ENCODE measurements around the gene TMEM51. TPM values are rescaled to one million over a fixed set of nuclear protein-coding genes. Genes with fewer than 3 reads are reported as not detected.

TMEM51 gene
- total RNA-seq, 1 experiment from 2014 or later, result 23.4 TPM

GRCh38 chr1:15218287-15219279 is 65.0 kb downstream of the TMEM51 start:
- DNase-seq (ENCODE audit: low read depth), result peak; percentile 87

GRCh38 chr1:15219280-15220023 is 65.9 kb downstream of the TMEM51 start:
- no peak for DNase-seq (ENCODE audit: low read depth)

GRCh38 chr1:15220024-15220392 is 66.5 kb downstream of the TMEM51 start:
- no peak for DNase-seq (ENCODE audit: low read depth)

- DNase-seq (ENCODE audit: low read depth), result no peak
Observed at GRCh38 chr1:15220825-15221431, 67.4 kb downstream of the TMEM51 start.

- no peak for DNase-seq (ENCODE audit: low read depth)
Observed at GRCh38 chr1:15222653-15223303, 69.2 kb downstream of the TMEM51 start.

GRCh38 chr1:15224259-15224869 is 70.8 kb downstream of the TMEM51 start:
- peak; percentile 57 for DNase-seq (ENCODE audit: low read depth)

- no peak for DNase-seq (ENCODE audit: low read depth)
Observed at GRCh38 chr1:15224974-15225373, 71.4 kb downstream of the TMEM51 start.

- DNase-seq (ENCODE audit: low read depth), result no peak
Observed at GRCh38 chr1:15225461-15225860, 71.9 kb downstream of the TMEM51 start.

GRCh38 chr1:15226388-15227255 is 73.1 kb downstream of the TMEM51 start:
- DNase-seq (ENCODE audit: low read depth), result no peak

GRCh38 chr1:15229707-15230131 is 76.2 kb downstream of the TMEM51 start:
- DNase-seq (ENCODE audit: low read depth), result no peak

- DNase-seq (ENCODE audit: low read depth), result no peak
Observed at GRCh38 chr1:15231714-15232201, 78.2 kb downstream of the TMEM51 start.

GRCh38 chr1:15233689-15234088 is 80.1 kb downstream of the TMEM51 start:
- DNase-seq (ENCODE audit: low read depth), result no peak

- DNase-seq (ENCODE audit: low read depth), result peak; percentile 86
Observed at GRCh38 chr1:15236321-15236721, 82.8 kb downstream of the TMEM51 start.

- peak; percentile 54 for DNase-seq (ENCODE audit: low read depth)
Observed at GRCh38 chr1:15236746-15237145, 83.2 kb downstream of the TMEM51 start.

- DNase-seq (ENCODE audit: low read depth), result no peak
Observed at GRCh38 chr1:15238789-15239188, 85.2 kb downstream of the TMEM51 start.

GRCh38 chr1:15242766-15243165 is 89.2 kb downstream of the TMEM51 start:
- no peak for DNase-seq (ENCODE audit: low read depth)

GRCh38 chr1:15243275-15244043 is 89.9 kb downstream of the TMEM51 start:
- DNase-seq (ENCODE audit: low read depth), result no peak

GRCh38 chr1:15244813-15245212 is 91.3 kb downstream of the TMEM51 start:
- DNase-seq (ENCODE audit: low read depth), result no peak

GRCh38 chr1:15245593-15246360 is 92.2 kb downstream of the TMEM51 start:
- peak; percentile 18 for DNase-seq (ENCODE audit: low read depth)

Measured in RPMI7951 (cell line).